Kidney (tissue), 14 donors: ENCODE measurements around the gene COL6A6. TPM values are rescaled to one million over a fixed set of nuclear protein-coding genes. Genes with fewer than 3 reads are reported as not detected.

ENCODE experiments used
- DNase-seq, 5 donors: peaks; one replicate each; pipeline ENCODE4 v3.0.0-alpha.2; 2013 to 2020
- FAIRE-seq: peaks from 2 replicates; lab custom pipeline; 2012; peaks lifted over from hg19 to GRCh38; lab: Jason Lieb, UNC
- H3K27ac ChIP-seq, 2 donors: one replicate each; pipeline ENCODE4 v1.7.0; 2013; ENCODE audit warnings: low read depth in 2 of 2, low read length in 2 of 2, inconsistent platforms in 1 of 2
- H3K27me3 ChIP-seq: one replicate; pipeline ENCODE4 v1.7.1; 2013; ENCODE audit warnings: low read length, inconsistent platforms; ENCODE audit not compliant: control insufficient read depth, insufficient read depth
- H3K36me3 ChIP-seq, 3 donors: one replicate each; pipeline versions ENCODE4 v1.7.0 to v1.7.1; 2013; ENCODE audit warnings: low read length in 3 of 3, control low read depth in 1 of 3, inconsistent platforms in 1 of 3; ENCODE audit not compliant: insufficient read depth in 3 of 3, control insufficient read depth in 2 of 3
- H3K4me1 ChIP-seq, 3 donors: one replicate each; pipeline versions ENCODE4 v1.7.0 to v1.7.1; 2013; ENCODE audit warnings: low read length in 3 of 3, inconsistent platforms in 1 of 3, low read depth in 1 of 3; ENCODE audit not compliant: control insufficient read depth in 2 of 3, insufficient read depth in 2 of 3
- H3K4me3 ChIP-seq, 3 donors: one replicate each; pipeline versions ENCODE4 v1.7.0 to v1.8.1; 2013; ENCODE audit warnings: low read length in 3 of 3, control low read depth in 1 of 3, inconsistent platforms in 1 of 3
- H3K9ac ChIP-seq, 3 donors: one replicate each; pipeline versions ENCODE4 v1.7.0 to v1.7.1; 2013; ENCODE audit warnings: low read length in 3 of 3, control low read depth in 1 of 3, inconsistent platforms in 1 of 3
- H3K9me3 ChIP-seq, 3 donors: one replicate each; pipeline versions ENCODE4 v1.7.0 to v1.7.1; 2013; ENCODE audit warnings: low read length in 3 of 3, control low read depth in 1 of 3, inconsistent platforms in 1 of 3; ENCODE audit not compliant: control insufficient read depth in 2 of 3, insufficient read depth in 1 of 3
- CTCF ChIP-seq: IDR thresholded peaks from 3 replicates; pipeline ENCODE4 v1.5.1; 2012; ENCODE audit warnings: mild to moderate bottlenecking, moderate library complexity, borderline replicate concordance; ENCODE audit not compliant: insufficient read depth; ENCODE audit errors: extremely low read depth
- intact Hi-C: fragments of 100-400 bp; cut with DNase I; formaldehyde crosslinking; loops from one replicate; pipeline ENCODE4 v1.11.1; 2022
- polyA plus RNA-seq: library from polyadenylated mRNA; stranded (reverse); fragments of 350-450 nt; fragmentation: Illumina TruSeq; extraction: RNeasy Lipid Tissue Mini Kit (QIAGEN cat#74804); gene quantifications from one replicate; pipeline ENCODE4 v1.2.3, GENCODE V29; 2014; ENCODE audit warnings: low read depth, low replicate concordance; ENCODE audit not compliant: insufficient read depth
- total RNA-seq: library from RNA; stranded (reverse); fragmentation: NEBNext Ultra II Directional; extraction: Animal tissue kit (Norgen Biotek cat#: 25700); gene quantifications from one replicate; pipeline ENCODE4 v1.2.1, GENCODE V29; 2021
- donor health status: control.
- donor health status: control.
- donor health status: control.
- donor health status: control.
- donor health status: control.
- donor health status: DM: yes; HTN: yes; CAD: no.
- donor health status: Normal renal cell carcinoma (clear cell type).

Gene COL6A6
- total and polyA plus RNA-seq, 2 donors from 2014 or later, result 0.25 TPM; not detected in 1

DNA sequence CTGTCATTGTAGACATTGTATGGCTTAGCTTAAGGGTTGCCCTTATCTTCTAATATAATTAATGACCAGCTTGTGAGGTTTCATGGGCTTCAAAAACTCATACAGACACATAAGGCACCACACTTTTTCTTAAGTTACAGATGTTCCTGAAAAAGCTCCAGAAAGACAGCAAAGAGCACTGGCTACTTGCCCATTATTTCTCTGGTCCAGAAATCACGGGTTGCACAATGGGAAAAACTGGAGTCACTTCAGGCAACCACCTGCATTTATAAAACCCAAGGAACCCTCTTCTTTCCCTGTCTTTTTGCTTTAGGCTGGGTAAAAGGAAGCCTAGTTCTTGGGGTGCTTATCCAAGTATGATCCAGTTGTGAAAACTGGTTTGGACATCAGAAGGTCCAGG is 2.3 kb upstream of the COL6A6 start:
- no peaks in the 10 kb centered on the region for H3K36me3 ChIP-seq
- FAIRE-seq (no peak), DNase-seq (no peak)
- no peak overlapping the region for H3K9ac ChIP-seq
- no peak overlapping the region for H3K4me3 ChIP-seq
- H3K27ac ChIP-seq, result no peak overlapping the region
- no peaks in the 10 kb centered on the region for H3K9me3 ChIP-seq
- intact Hi-C loops, result no loop called here
- H3K4me1 ChIP-seq, result no peaks in the 10 kb centered on the region
- H3K27me3 ChIP-seq, result no peaks in the 10 kb centered on the region
- no peak for TF ChIP-seq CTCF

GRCh38 chr3:130515755-130516154 is 1.2 kb upstream of the COL6A6 start:
- intact Hi-C loops, result no loop called here
- H3K9me3 ChIP-seq, result no peaks in the 10 kb centered on the region
- no peak overlapping the region for H3K27ac ChIP-seq
- no peak for FAIRE-seq
- H3K9ac ChIP-seq, result no peak overlapping the region
- H3K4me3 ChIP-seq, result no peak overlapping the region
- no peaks in the 10 kb centered on the region for H3K36me3 ChIP-seq
- no peak for DNase-seq
- TF ChIP-seq CTCF, result no peak
- H3K4me1 ChIP-seq, result no peaks in the 10 kb centered on the region
- no peaks in the 10 kb centered on the region for H3K27me3 ChIP-seq

GRCh38 chr3:130517602-130518001 is 625 bp downstream of the COL6A6 start:
- Histone ChIP-seq H3K27me3 (no peaks in the 10 kb centered on the region), H3K9me3 (no peaks in the 10 kb centered on the region), H3K4me1 (no peaks in the 10 kb centered on the region), H3K36me3 (no peaks in the 10 kb centered on the region), H3K27ac (no peak overlapping the region), H3K4me3 (peak overlapping the region in 1 of 3 donors; percentile 40), H3K9ac (no peak overlapping the region)
- intact Hi-C loops, result no loop called here
- DNase-seq (peak in 1 of 5 donors; percentile 35), FAIRE-seq (no peak)
- no peak for TF ChIP-seq CTCF

DNA sequence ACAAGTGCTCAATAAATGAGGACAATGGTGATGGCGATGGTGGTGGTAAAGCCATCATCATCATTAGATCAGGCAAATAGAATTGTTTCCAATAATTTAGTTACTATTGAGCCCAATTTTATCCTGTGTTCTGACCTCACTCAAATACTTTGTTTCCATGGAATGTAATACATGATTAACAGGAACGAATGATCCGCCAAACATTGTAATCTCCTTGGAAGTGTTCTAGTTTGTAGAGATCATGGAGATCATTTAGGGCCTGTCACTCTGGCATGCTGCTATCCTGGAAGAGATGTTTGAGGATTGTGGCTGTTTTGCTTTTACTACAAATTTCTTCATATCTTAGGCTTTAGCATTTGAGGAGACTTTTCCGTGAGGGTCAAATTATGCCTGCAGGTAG is 2.8 kb downstream of the COL6A6 start:
- DNase-seq, result no peak
- intact Hi-C loops, result no loop called here

More for the DNA sequence above, 2.8 kb downstream of the COL6A6 start:
- Histone ChIP-seq H3K27ac (no peak overlapping the region), H3K4me1 (no peaks in the 10 kb centered on the region), H3K9ac (no peak overlapping the region), H3K36me3 (no peaks in the 10 kb centered on the region), H3K4me3 (no peak overlapping the region), H3K9me3 (no peaks in the 10 kb centered on the region), H3K27me3 (no peaks in the 10 kb centered on the region)
- TF ChIP-seq CTCF, result no peak
- no peak for FAIRE-seq
